ENCODE results near the gene SCAMP1. TPM values are rescaled to one million over a fixed set of nuclear protein-coding genes. Genes with fewer than 3 reads are reported as not detected.
"Not testable (repeated sequence)": the region's sequence is repeated elsewhere in the genome, so short reads cannot be mapped to it uniquely, and the experiment has no call there.

Gene SCAMP1
- total RNA-seq, 2 donors from 2014 or later = 32.8 to 38.0 TPM

DNA sequence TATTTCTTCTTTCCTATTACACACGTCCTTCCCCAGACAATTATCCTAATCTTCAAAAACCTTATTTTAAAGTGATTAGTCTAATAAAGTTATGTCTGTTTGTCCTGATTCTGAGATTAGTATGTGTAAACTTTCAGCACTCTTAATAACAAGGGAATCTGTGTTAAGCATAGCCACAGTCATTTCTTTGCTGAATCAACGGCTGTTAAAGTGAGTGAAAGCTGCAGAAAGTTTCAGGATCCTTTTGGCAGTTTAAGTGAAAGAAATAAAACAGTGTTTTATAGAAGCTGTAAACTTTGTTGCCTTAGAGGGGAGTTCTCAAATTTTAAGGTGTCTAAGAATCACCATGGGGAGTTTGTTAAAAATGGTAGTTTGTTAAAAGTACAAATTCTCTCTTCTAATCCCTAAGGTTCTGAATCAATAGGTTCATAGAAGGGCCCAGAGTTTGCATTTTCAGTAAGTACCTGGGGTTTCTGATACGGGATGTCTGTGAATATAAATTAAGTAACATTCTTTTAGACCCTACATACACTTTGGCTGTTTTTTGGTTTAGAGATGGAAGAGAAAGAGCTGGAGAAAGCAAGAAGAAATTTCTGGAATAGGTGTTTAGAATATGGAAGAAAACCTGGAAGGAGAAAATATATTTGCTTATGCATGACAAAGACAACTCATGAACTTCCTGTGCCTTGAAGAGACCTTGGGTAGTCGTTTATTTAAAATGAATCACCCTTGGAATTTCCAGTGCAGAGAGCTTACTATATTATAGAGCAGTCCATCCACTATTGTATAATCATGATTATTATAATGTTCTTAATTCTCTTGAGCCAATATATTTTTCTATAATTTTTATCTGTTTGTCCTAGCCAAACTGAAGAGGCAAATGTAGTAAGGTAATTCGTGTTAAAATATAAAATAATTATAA lies 45.7 kb downstream of the SCAMP1 start:
- ATAC-seq (no peak), DNase-seq (no peak)
- intact Hi-C loops (cut with DNase I) = no loop called here

DNA sequence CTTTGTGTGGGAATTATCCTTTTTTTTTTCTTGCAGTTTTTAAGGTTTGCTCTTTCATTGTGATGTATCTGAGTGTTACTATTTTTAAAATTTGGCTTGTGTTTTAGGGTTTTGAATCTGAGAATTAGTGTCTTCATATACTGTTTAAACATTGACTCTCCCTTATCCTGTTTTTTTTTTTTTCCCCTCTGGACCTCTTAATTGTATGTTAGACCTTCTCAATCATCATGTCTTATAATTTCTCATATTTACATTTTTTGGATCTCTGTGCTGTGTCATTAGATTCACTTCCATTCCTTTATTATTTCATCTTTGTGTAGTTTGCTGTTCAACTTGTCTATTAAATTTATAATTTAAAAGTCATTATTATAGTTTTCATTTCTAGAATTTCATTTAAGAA lies 47.0 kb downstream of the SCAMP1 start:
- DNase-seq = no peak
- intact Hi-C loops (cut with DNase I) = no loop called here
- ATAC-seq = no peak

DNA sequence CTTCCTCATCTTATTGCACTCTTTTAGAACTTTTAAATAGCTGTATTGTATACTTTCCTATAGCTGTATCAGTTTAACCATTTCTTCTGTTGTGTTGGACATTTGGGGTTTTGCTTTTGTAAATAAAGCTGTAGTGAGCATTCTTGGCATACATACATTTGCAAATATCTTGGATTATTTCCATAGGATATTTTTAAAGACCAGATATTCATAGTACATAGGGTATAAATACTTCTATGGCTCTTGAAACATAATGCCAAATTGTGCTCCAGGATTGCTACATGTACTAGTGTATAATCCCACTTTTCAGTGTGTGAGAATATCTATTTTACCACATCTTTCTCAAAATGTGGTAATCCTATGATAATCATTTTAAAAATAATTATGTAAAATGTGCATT lies 51.2 kb downstream of the SCAMP1 start:
- intact Hi-C loops (cut with DNase I) = no loop called here
- DNase-seq (no peak), ATAC-seq (no peak)

DNA sequence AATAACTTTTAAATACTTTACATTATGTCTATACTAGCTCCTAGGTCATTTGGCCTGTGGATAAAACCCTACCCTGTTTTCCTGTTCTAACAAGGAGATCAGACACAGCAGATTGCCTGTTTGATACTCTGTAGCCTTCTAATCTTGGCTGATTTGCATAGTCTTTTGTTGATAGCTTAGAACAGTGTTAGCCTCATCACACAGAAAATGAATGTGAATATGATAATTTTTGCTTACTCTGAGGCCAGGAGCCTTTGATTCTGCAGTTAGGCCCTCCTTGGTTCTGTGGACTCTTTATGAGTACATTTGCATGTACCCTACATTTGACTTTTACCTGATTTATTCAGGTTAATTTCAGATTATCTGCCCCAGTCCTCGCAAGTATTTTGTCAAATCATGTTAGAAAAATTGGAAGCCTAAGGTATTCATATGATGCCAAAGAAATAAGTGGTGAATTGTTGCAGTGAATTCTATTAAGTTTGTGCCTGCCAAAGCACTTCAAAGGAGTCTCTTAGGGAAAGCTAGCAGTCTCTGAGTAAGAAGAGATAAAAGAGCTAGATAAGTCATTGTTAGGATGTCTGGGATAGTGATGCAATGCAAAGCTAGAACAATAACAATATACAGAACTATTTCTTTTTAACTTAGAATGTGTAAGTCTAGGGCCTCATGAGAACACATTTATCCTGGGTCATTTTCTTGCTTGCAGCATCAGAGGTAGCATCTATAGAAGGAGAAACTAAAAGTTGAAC lies 56.4 kb downstream of the SCAMP1 start:
- DNase-seq (no peak), ATAC-seq (no peak)
- intact Hi-C loops (cut with DNase I) = no loop called here

DNA sequence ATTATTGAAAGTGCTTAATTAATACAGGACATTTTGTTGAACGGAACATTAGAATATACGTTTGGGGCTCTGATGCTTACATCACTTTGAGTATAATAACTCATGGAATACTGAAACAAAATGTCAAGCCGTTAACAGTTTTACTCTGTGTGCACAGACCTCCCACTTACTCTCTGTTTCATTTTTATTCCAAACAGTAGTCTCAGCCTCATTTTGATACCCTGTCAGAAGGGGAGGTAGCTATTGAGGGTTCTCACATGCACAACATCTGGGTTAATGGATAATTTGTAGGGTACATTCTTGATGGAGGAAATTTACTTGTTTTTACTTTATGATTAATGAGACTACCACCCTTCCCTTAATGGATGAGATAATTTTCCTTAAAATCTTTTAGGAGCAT lies 59.0 kb downstream of the SCAMP1 start:
- intact Hi-C loops (cut with DNase I) = no loop called here

DNA sequence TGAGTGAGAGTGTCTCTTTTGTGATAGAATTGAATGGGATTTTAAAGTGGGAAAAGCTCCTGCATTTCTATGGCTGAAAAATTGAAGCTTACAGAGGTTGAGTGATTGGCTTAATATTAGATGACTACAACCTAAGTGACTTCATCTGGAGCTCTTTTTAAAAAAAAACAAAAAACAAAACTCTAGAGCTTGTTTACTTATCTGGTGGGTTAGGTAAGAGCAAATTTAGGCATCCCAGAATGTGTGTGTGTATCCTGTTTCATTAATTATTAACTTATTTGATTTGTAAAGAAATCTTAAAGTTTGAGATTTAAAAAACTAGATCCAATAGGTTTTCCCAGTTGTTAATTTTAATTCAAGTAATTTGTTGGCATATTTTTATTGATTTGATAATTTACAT lies 60.1 kb downstream of the SCAMP1 start:
- intact Hi-C loops (cut with DNase I) = no loop called here
- no peak for DNase-seq
- no peak for ATAC-seq

More for the DNA sequence above, 59.0 kb downstream of the SCAMP1 start:
- ATAC-seq (no peak), DNase-seq (no peak)

DNA sequence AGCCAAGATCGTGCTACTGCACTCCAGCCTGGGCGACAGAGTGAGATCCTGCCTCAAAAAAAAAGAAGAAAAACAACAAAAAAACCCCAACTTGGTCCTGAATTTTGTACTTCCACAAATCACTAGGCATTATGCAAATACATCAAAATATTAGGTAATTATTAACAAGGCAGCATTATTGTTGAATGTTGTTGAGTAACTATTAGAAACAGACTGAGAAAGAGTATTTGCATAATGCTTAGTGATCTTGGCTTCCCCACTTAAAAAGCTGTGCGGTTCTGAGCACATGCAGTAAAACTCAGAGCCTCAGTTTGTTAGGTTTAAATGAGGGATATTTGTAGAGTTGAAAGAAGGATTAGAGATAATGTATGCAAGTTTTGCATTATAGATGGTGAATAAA lies 64.2 kb downstream of the SCAMP1 start:
- DNase-seq (no peak), ATAC-seq (no peak)
- intact Hi-C loops (cut with DNase I) = no loop called here

DNA sequence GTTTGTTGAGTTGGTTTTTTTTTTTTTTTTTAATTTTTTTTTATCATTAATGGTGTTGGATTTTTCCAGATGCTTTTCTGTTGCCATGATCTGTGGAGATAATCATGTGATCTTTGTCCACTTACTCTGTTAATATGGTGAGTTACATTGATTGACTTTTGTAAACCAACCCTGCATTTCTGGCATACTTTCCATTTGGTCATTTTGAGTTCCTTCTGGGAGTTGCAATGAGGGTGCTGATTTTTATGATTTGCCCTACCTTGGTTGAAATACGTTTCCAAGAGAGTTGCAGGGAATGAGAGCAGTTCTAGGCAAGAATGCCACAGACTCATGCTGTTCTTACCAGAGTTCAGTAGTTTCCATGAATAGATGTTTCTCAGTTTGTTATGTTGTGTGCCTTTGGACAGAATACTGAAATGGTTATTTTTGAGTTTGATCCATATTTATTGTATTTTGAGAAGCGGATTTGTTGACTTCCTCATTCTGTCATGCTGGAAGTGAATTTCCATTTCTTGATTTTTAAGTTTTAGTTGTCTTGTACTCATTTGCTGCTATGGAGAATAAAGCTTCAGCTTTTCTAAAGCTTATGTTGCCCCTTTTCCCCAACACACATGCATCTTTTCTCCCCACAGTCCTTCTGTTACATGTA lies 69.0 kb downstream of the SCAMP1 start:
- intact Hi-C loops (cut with DNase I) = no loop called here
- ATAC-seq = no peak

DNA sequence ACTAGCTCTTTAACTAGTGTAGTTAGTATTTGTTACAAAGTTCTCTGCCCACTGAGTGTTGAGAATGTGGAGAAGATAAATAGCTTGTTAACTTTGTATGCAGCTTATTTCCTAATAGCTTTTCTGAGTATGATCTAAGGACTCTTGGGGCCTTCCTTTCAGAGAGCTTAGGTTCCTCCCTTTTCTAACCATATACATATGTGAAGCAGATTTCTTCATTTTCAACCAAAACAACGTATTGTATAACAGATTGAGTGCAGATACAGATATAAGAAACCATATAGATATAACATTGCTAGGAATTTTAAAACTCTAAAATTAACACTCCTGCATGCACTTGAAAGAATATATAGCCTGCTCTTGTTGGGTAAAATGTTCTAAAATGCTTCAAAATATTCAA lies 70.4 kb downstream of the SCAMP1 start:
- intact Hi-C loops (cut with DNase I) = no loop called here

More for the DNA sequence above, 69.0 kb downstream of the SCAMP1 start:
- DNase-seq = no peak

DNA sequence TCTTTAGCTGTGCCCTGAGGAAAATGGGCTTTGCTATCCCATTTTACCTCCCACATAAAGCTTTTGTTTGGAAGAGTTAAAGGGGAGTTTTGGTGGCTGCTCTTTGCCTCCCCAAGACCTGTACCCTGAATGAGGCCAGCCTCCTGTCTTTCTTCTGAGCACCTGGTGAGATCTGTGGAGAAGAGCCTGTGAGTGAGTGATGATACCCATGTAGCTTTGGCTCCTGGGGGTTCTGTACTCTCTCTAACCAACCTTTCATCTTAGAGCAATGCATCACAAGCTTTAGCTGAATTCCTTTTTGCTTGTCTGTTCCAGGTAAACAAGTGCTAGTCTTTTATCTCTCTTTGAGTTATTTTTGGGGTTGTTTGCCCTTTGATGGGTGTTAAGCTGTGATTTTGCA lies 73.6 kb downstream of the SCAMP1 start:
- intact Hi-C loops (cut with DNase I) = no loop called here
- ATAC-seq = no peak
- no peak for DNase-seq

More for the DNA sequence above, 70.4 kb downstream of the SCAMP1 start:
- ATAC-seq (no peak), DNase-seq (no peak)

DNA sequence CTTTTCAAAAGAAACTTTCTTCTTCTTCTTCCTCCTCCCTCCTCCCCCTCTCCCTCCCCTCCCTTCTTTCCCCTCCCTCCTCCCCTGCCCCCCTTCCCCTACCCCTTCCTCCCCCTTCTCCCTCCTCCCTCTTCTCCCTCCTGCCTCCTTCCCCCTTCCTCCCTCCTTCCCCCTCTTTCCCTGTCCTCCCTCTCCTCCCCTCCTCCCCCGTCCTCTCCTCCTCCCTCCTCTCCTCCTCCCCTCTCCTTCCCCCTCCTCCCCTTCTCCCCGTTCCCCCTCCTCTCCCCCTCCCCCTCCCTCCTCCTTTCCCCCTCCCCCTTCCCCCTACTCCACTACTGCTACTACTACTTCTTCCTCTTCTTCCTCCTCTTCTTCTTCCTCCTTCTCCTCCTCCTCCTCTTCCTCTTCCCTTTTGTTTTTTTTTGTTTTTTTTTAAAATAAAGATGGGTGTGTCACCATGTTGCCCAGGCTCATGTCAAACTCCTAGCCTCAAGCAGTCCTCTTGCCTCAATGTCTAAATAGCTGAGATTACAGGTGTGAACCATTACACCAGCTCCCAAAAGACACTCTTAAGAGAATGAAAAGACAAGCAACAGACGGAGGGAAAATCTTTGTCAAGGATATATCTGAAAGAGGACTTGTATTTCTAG lies 87.5 kb downstream of the SCAMP1 start:
- intact Hi-C loops (cut with DNase I) = no loop called here
- ATAC-seq (no peak), DNase-seq (no peak)

DNA sequence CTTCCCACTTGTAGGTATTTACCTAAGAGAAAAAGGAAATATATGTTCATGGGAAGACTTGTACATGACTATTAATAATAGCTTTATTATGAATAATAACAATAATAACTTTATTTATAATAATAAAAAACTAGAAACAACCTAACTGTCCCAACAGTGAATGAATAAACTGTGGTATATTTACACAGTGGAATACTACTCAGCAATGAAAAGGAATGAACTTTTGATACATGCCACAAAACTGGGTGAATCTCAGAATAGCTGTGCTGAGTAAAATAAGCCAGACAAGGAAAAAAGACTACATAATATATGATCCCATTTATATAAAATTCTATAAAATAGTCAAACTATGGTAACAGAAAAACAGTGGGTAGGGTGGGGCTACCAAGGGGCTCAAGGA lies 88.7 kb downstream of the SCAMP1 start:
- ATAC-seq = no peak
- intact Hi-C loops (cut with DNase I) = no loop called here
- no peak for DNase-seq

DNA sequence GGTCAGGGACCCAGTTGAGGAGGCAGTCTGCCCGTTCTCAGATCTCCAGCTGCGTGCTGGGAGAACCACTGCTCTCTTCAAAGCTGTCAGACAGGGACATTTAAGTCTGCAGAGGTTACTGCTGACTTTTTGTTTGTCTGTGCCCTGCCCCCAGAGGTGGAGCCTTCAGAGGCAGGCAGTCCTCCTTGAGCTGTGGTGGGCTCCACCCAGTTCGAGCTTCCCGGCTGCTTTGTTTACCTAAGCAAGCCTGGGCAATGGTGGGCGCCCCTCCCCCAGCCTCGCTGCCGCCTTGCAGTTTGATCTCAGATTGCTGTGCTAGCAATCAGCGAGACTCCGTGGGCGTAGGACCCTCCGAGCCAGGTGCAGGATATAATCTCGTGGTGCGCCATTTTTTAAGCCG lies 97.1 kb downstream of the SCAMP1 start:
- DNase-seq; ATAC-seq; intact Hi-C loops (cut with DNase I): not testable (repeated sequence)

DNA sequence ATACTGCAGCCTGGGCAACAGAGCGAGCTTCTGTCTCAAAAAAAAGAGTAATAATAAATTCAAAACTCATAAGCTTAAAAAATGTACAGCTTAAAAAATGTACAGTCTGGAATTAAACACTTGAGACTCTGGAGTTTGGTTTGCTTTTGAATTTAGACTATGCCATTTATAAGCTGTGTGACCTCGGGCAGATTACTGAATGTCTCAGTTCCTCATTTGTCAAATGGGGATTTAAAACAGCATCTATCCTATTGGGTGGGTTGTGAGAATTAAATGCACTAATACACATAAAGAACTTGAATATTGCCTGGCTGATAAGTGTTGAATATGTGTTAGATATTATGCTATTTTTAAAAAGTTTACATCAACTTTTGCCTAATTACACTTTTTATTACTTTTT lies 98.4 kb downstream of the SCAMP1 start:
- DNase-seq (no peak), ATAC-seq (no peak)
- intact Hi-C loops (cut with DNase I) = no loop called here

DNA sequence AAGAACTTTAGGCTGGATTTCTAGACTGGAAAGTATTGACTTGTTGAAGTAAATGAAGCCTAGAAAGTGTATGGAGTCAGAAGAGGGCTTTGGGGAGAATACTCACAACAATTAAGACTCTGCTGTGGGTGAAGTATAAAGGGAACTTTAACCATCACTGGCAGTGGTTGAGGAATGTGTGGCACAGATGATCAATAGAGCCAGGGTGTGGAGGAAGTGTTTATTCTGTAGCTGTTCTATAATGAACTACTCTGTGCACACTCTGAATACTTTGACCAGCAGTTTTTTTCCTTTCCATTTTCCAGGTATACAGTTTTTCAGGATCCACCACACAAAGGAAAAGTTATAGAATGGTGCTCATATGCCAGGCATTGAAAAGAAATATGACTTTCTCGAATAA lies 106.7 kb downstream of the SCAMP1 start:
- DNase-seq = no peak
- intact Hi-C loops (cut with DNase I) = loop anchor here in 1 of 2 donors (5.0 kb wide), 1 partner anchor 495 kb away; no protein-coding TSS in a partner anchor

DNA sequence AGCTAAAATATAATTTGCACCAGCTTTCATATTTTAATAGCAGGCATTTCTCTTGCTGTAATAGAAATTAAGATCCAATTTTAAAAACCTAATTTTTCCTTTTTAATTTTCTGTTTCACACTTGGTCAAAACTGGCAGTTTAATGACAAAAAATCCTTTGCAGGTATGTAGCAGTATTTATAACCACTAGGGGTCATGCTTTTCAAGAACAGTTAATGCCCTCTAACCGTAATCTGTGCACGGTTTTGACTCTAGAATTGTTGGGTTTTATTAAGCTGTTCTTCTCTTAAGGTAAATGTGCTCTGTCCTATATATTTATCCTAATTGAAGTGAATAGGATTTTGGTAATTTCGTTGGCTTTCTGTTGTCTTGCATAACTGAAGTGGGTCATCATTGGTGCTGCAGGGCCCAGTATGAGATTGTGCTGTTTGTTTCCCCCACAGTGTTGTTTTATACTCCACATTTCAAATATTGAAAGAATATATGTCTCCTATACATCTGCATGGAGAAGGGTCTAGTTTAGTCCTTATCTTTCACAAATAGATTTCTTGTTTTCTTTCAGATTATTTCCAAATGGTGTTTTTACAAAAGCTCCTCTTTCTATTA lies 107.4 kb downstream of the SCAMP1 start:
- DNase-seq (no peak), ATAC-seq (peak; percentile 57 to 74)
- intact Hi-C loops (cut with DNase I) = loop anchor here in 1 of 2 donors (5.0 kb wide), 1 partner anchor 494 kb away; no protein-coding TSS in a partner anchor

More for the DNA sequence above, 106.7 kb downstream of the SCAMP1 start:
- ATAC-seq = no peak

DNA sequence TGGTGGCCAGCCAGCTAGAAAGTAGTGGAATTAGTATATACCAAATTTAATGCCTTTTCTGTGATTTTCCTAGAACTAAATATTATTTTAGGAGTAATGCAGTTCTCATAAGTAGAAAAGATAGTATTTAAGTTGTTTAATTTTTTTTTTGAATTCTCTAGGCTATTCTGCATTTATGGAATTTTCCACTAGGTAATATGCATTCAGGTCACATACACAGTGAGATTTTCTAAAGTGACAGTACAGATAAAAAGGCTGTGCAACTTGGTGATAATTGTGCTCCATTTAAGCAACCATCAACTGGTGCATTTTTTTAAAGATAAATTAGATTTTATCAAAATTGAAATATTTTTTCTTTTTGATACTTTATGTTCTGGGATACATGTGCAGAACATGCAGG lies 111.5 kb downstream of the SCAMP1 start:
- no peak for DNase-seq
- intact Hi-C loops (cut with DNase I) = loop anchor here in 1 of 2 donors (5.0 to 10.0 kb wide), 2 partner anchors 60 to 153 kb away; no protein-coding TSS in a partner anchor
- ATAC-seq = no peak

DNA sequence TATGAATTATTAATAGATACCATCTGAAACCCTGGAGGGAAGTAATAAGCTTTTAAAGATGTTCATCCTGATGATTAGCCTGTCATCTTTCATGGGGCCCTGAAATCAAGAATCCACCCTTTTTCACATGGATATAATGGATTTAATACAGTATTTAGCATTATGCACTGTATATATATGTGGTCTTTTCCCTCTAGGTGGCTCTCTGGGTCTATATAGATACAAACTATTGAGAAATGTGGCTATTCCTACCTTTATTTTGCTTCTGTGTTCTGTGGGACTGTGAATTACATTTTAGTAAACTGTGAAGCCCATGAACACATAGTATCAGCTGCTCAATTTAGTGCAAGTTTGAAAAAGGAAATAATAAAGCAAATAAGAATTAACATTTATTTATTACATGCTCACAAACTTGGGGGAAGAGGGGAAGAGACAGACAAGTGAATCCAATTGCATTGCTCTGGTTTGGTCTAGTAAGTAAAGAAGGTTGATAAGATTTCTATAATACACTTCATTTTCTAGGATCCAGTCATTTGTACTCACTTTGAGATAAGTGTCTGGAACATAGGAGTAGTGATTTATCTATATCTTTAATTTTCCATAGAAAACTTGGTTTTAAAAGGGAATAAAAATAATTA lies 112.2 kb downstream of the SCAMP1 start:
- DNase-seq (no peak), ATAC-seq (peak in 1 of 2 donors; percentile 33)
- intact Hi-C loops (cut with DNase I) = loop anchor here in 1 of 2 donors (5.0 to 10.0 kb wide), 2 partner anchors 60 to 152 kb away; no protein-coding TSS in a partner anchor
